Measurements from ENCODE around the gene CDNF.

The CDNF gene

DNA sequence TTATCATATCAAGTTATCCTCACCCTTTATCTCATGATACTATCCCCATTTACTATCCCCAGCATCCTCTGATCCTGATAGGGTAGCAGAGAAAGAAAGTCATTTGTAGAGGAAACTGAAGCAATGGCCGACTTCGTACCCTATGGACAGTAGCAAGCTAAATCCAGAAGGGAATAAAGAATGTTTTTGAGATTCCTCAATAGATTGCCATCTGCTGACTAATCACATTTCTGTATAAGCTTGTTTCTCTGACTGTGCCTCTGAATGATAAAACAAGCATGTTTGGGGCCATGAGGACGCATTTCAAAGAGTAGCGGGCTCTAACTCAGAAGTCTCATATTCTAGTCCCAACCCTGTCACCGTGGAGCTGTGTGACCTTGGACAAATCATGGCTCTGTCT lies 49.9 kb downstream of the CDNF start:
- H2AK5ac ChIP-seq (ENCODE audit: low read depth, low read length): no peak overlapping the region
- peaks cover 0 to 4% of the 10 kb centered on the region in 2 donors for H3K9me3 ChIP-seq (replicated peaks in 1 of 2; ENCODE audit: control insufficient read depth in 2 of 2, insufficient read depth in 1 of 2, low read depth in 1 of 2, low read length in 2 of 2)
- H3K27me3 ChIP-seq (ENCODE audit: control insufficient read depth in 3 of 3, insufficient read depth in 3 of 3, low read depth in 1 of 3, low read length in 3 of 3): no peaks in the 10 kb centered on the region
- H4K8ac ChIP-seq (ENCODE audit: low read depth, low read length): no peak overlapping the region
- no peak overlapping the region for H2BK15ac ChIP-seq (ENCODE audit: low read length)
- no peak overlapping the region for H3K23ac ChIP-seq (ENCODE audit: low read depth, low read length, poor library complexity)
- no peak overlapping the region for H2AFZ ChIP-seq (ENCODE audit: low read length)
- H3K79me1 ChIP-seq (ENCODE audit: low read depth, low read length): no peaks in the 10 kb centered on the region
- H3K36me3 ChIP-seq (replicated peaks in 1 of 2; ENCODE audit: control insufficient read depth in 2 of 2, insufficient read depth in 2 of 2, low read length in 2 of 2): no peaks in the 10 kb centered on the region
- WGBS, 2 donors (ENCODE audit: extremely low coverage in 2 of 2, insufficient read length in 2 of 2, insufficient replicate concordance in 1 of 2): no CpG with 5 or more reads among the region's 5 CpGs
- no peak overlapping the region for H3K4ac ChIP-seq (ENCODE audit: low read length)
- no peak overlapping the region for H3K4me2 ChIP-seq (ENCODE audit: insufficient read depth, low read length, poor library complexity, severe bottlenecking)
- H2BK5ac ChIP-seq (ENCODE audit: low read length): no peak overlapping the region
- DNase-seq (ENCODE audit: low spot score): no peak
- no peak overlapping the region for H2BK12ac ChIP-seq (ENCODE audit: low read length)
- no peak overlapping the region for H3K18ac ChIP-seq (ENCODE audit: low read length)
- no peaks in the 10 kb centered on the region for H3K4me1 ChIP-seq (ENCODE audit: control insufficient read depth in 2 of 2, insufficient read depth in 1 of 2, low read depth in 1 of 2, low read length in 2 of 2)
- H3K14ac ChIP-seq (ENCODE audit: low read length): no peak overlapping the region
- no peak overlapping the region for H3K9ac ChIP-seq (ENCODE audit: low read depth, low read length, poor library complexity)
- H4K91ac ChIP-seq (ENCODE audit: low read depth, low read length, poor library complexity): no peak overlapping the region
- H2BK120ac ChIP-seq (ENCODE audit: low read depth, low read length): no peak overlapping the region
- no peak overlapping the region for H3K4me3 ChIP-seq (ENCODE audit: low read length in 2 of 2)
- no peak overlapping the region for H3K27ac ChIP-seq (replicated peaks; ENCODE audit: low read length)

DNA sequence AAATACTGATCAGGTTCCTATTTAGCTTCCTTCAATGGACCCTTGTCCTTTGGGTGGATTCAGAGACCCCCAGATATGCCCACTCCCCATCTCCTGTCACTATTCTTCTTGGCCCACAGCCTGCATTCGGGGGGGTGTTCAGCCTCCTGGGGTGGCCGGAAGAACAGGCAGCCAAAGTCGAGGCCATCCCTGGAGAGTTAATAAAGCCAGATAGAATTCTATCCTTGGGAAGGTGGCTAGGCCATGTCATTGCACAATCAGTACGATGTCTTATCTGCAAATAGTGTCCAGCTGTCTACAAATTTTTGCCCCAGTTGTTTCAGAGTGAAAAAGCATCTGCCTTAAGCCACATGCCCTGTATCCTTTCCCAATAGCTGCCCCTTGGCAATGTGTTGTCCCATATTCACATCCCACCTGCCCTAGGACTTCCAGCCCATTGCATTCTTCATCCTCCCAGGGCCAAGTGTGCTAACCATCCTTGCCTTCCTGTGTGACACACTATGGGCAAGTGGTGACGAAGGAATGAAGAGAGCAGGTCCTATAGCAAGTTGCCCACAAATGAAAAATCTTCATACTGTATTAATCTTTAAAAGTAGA lies 53.3 kb downstream of the CDNF start:
- Histone ChIP-seq H3K4ac (ENCODE audit: low read length) (no peak overlapping the region), H2AFZ (ENCODE audit: low read length) (no peak overlapping the region), H2BK5ac (ENCODE audit: low read length) (no peak overlapping the region), H3K36me3 (replicated peaks in 1 of 2; ENCODE audit: control insufficient read depth in 2 of 2, insufficient read depth in 2 of 2, low read length in 2 of 2) (no peaks in the 10 kb centered on the region), H3K4me1 (ENCODE audit: control insufficient read depth in 2 of 2, insufficient read depth in 1 of 2, low read depth in 1 of 2, low read length in 2 of 2) (no peaks in the 10 kb centered on the region), H2BK120ac (ENCODE audit: low read depth, low read length) (no peak overlapping the region), H3K4me2 (ENCODE audit: insufficient read depth, low read length, poor library complexity, severe bottlenecking) (no peak overlapping the region), H3K18ac (ENCODE audit: low read length) (no peak overlapping the region), H3K9me3 (replicated peaks in 1 of 2; ENCODE audit: control insufficient read depth in 2 of 2, insufficient read depth in 1 of 2, low read depth in 1 of 2, low read length in 2 of 2) (peaks cover 0 to 4% of the 10 kb centered on the region in 2 donors), H3K4me3 (ENCODE audit: low read length in 2 of 2) (no peak overlapping the region), H3K23ac (ENCODE audit: low read depth, low read length, poor library complexity) (no peak overlapping the region), H3K27me3 (ENCODE audit: control insufficient read depth in 3 of 3, insufficient read depth in 3 of 3, low read depth in 1 of 3, low read length in 3 of 3) (no peaks in the 10 kb centered on the region), H3K9ac (ENCODE audit: low read depth, low read length, poor library complexity) (no peak overlapping the region), H2BK12ac (ENCODE audit: low read length) (no peak overlapping the region), H4K8ac (ENCODE audit: low read depth, low read length) (no peak overlapping the region), H3K14ac (ENCODE audit: low read length) (peak overlapping the region; percentile 25), H2BK15ac (ENCODE audit: low read length) (no peak overlapping the region), H4K91ac (ENCODE audit: low read depth, low read length, poor library complexity) (no peak overlapping the region), H3K27ac (replicated peaks; ENCODE audit: low read length) (no peak overlapping the region), H2AK5ac (ENCODE audit: low read depth, low read length) (no peak overlapping the region), H3K79me1 (ENCODE audit: low read depth, low read length) (no peaks in the 10 kb centered on the region)
- DNase-seq (ENCODE audit: low spot score): no peak
- WGBS, 2 donors (ENCODE audit: extremely low coverage in 2 of 2, insufficient read length in 2 of 2, insufficient replicate concordance in 1 of 2): no CpG with 5 or more reads among the region's 5 CpGs

GRCh38 chr10:14782691-14783363 lies 55.0 kb downstream of the CDNF start:
- H3K9me3 ChIP-seq (replicated peaks in 1 of 2; ENCODE audit: control insufficient read depth in 2 of 2, insufficient read depth in 1 of 2, low read depth in 1 of 2, low read length in 2 of 2): peaks cover 0 to 4% of the 10 kb centered on the region in 2 donors
- H3K36me3 ChIP-seq (replicated peaks in 1 of 2; ENCODE audit: control insufficient read depth in 2 of 2, insufficient read depth in 2 of 2, low read length in 2 of 2): no peaks in the 10 kb centered on the region
- no peak overlapping the region for H4K8ac ChIP-seq (ENCODE audit: low read depth, low read length)
- DNase-seq (ENCODE audit: low spot score): no peak
- no peaks in the 10 kb centered on the region for H3K79me1 ChIP-seq (ENCODE audit: low read depth, low read length)
- no peak overlapping the region for H3K4ac ChIP-seq (ENCODE audit: low read length)
- no peak overlapping the region for H2BK12ac ChIP-seq (ENCODE audit: low read length)
- no peak overlapping the region for H2BK15ac ChIP-seq (ENCODE audit: low read length)
- H3K9ac ChIP-seq (ENCODE audit: low read depth, low read length, poor library complexity): no peak overlapping the region
- no peak overlapping the region for H3K4me3 ChIP-seq (ENCODE audit: low read length in 2 of 2)
- H2AFZ ChIP-seq (ENCODE audit: low read length): peak overlapping the region; percentile 57
- H2AK5ac ChIP-seq (ENCODE audit: low read depth, low read length): no peak overlapping the region
- no CpG with 5 or more reads among the region's 9 CpGs for WGBS, 2 donors (ENCODE audit: extremely low coverage in 2 of 2, insufficient read length in 2 of 2, insufficient replicate concordance in 1 of 2)
- no peak overlapping the region for H3K18ac ChIP-seq (ENCODE audit: low read length)
- H3K14ac ChIP-seq (ENCODE audit: low read length): no peak overlapping the region
- H2BK5ac ChIP-seq (ENCODE audit: low read length): no peak overlapping the region
- H3K23ac ChIP-seq (ENCODE audit: low read depth, low read length, poor library complexity): no peak overlapping the region
- no peak overlapping the region for H3K27ac ChIP-seq (replicated peaks; ENCODE audit: low read length)
- H3K27me3 ChIP-seq (ENCODE audit: control insufficient read depth in 3 of 3, insufficient read depth in 3 of 3, low read depth in 1 of 3, low read length in 3 of 3): no peaks in the 10 kb centered on the region
- no peaks in the 10 kb centered on the region for H3K4me1 ChIP-seq (ENCODE audit: control insufficient read depth in 2 of 2, insufficient read depth in 1 of 2, low read depth in 1 of 2, low read length in 2 of 2)
- H4K91ac ChIP-seq (ENCODE audit: low read depth, low read length, poor library complexity): no peak overlapping the region
- H2BK120ac ChIP-seq (ENCODE audit: low read depth, low read length): no peak overlapping the region
- H3K4me2 ChIP-seq (ENCODE audit: insufficient read depth, low read length, poor library complexity, severe bottlenecking): no peak overlapping the region

- no peak overlapping the region for H2AK5ac ChIP-seq (ENCODE audit: low read depth, low read length)
- no peak overlapping the region for H3K4me2 ChIP-seq (ENCODE audit: insufficient read depth, low read length, poor library complexity, severe bottlenecking)
- no peak overlapping the region for H2BK12ac ChIP-seq (ENCODE audit: low read length)
- H3K79me1 ChIP-seq (ENCODE audit: low read depth, low read length): no peaks in the 10 kb centered on the region
- no peak overlapping the region for H3K14ac ChIP-seq (ENCODE audit: low read length)
- no peak overlapping the region for H3K27ac ChIP-seq (replicated peaks; ENCODE audit: low read length)
- H3K9me3 ChIP-seq (replicated peaks in 1 of 2; ENCODE audit: control insufficient read depth in 2 of 2, insufficient read depth in 1 of 2, low read depth in 1 of 2, low read length in 2 of 2): peaks cover 0 to 4% of the 10 kb centered on the region in 2 donors
- peak overlapping the region; percentile 9 for H2AFZ ChIP-seq (ENCODE audit: low read length)
- no peaks in the 10 kb centered on the region for H3K36me3 ChIP-seq (replicated peaks in 1 of 2; ENCODE audit: control insufficient read depth in 2 of 2, insufficient read depth in 2 of 2, low read length in 2 of 2)
- no peak overlapping the region for H2BK120ac ChIP-seq (ENCODE audit: low read depth, low read length)
- no peak overlapping the region for H3K4ac ChIP-seq (ENCODE audit: low read length)
- H3K4me1 ChIP-seq (ENCODE audit: control insufficient read depth in 2 of 2, insufficient read depth in 1 of 2, low read depth in 1 of 2, low read length in 2 of 2): no peaks in the 10 kb centered on the region
- WGBS, 2 donors (ENCODE audit: extremely low coverage in 2 of 2, insufficient read length in 2 of 2, insufficient replicate concordance in 1 of 2): no CpG with 5 or more reads among the region's 7 CpGs
- H3K23ac ChIP-seq (ENCODE audit: low read depth, low read length, poor library complexity): no peak overlapping the region
- no peak overlapping the region for H3K9ac ChIP-seq (ENCODE audit: low read depth, low read length, poor library complexity)
- DNase-seq (ENCODE audit: low spot score): no peak
- H3K18ac ChIP-seq (ENCODE audit: low read length): no peak overlapping the region
- no peak overlapping the region for H3K4me3 ChIP-seq (ENCODE audit: low read length in 2 of 2)
- no peaks in the 10 kb centered on the region for H3K27me3 ChIP-seq (ENCODE audit: control insufficient read depth in 3 of 3, insufficient read depth in 3 of 3, low read depth in 1 of 3, low read length in 3 of 3)
- no peak overlapping the region for H2BK15ac ChIP-seq (ENCODE audit: low read length)
- no peak overlapping the region for H2BK5ac ChIP-seq (ENCODE audit: low read length)
- H4K8ac ChIP-seq (ENCODE audit: low read depth, low read length): no peak overlapping the region
- no peak overlapping the region for H4K91ac ChIP-seq (ENCODE audit: low read depth, low read length, poor library complexity)
These were observed 56.1 kb downstream of the CDNF start for GRCh38 chr10:14781763-14782162.
